GM12875 (cell line): ENCODE data around the gene GALNT17.

Experiments used
- H3K4me3 ChIP-seq: one replicate; pipeline ENCODE4 v1.5.1; 2011; ENCODE audit warnings: low read depth, low read length, control low read depth
- TF ChIP-seq, protein P1 (sequence below): IDR thresholded peaks from 2 replicates; pipeline ENCODE4 v1.5.1; 2011; ENCODE audit warnings: low read depth, mild to moderate bottlenecking, control low read depth, inconsistent platforms, low read length, moderate library complexity, borderline replicate concordance; ENCODE audit not compliant: insufficient read depth

Gene GALNT17

DNA sequence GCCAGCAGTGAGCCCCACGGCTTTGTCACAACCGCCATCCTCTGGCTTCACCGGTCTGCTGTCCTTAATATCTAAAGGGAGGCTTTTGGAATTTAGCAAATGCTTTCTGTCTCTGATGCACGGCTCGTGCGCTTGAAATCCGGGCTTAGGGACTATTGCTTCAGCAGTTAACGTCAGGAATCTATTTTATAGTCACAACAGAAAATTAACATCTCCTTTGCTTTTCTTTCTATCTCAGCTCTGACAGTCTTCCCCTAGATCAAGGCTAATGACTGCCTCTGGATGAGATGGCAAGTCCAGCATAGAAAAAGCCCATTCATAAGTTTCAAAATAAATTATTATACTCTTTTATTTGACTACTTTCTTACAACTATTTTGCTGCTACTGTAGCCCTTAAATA lies 423.8 kb downstream of the GALNT17 start:
- TF ChIP-seq, protein P1, sequence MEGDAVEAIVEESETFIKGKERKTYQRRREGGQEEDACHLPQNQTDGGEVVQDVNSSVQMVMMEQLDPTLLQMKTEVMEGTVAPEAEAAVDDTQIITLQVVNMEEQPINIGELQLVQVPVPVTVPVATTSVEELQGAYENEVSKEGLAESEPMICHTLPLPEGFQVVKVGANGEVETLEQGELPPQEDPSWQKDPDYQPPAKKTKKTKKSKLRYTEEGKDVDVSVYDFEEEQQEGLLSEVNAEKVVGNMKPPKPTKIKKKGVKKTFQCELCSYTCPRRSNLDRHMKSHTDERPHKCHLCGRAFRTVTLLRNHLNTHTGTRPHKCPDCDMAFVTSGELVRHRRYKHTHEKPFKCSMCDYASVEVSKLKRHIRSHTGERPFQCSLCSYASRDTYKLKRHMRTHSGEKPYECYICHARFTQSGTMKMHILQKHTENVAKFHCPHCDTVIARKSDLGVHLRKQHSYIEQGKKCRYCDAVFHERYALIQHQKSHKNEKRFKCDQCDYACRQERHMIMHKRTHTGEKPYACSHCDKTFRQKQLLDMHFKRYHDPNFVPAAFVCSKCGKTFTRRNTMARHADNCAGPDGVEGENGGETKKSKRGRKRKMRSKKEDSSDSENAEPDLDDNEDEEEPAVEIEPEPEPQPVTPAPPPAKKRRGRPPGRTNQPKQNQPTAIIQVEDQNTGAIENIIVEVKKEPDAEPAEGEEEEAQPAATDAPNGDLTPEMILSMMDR: no peak
- H3K4me3 ChIP-seq: no peak overlapping the region

- TF ChIP-seq, protein P1: no peak
- no peak overlapping the region for H3K4me3 ChIP-seq
Measured at GRCh38 chr7:71558806-71559613, 427.1 kb downstream of the GALNT17 start.

DNA sequence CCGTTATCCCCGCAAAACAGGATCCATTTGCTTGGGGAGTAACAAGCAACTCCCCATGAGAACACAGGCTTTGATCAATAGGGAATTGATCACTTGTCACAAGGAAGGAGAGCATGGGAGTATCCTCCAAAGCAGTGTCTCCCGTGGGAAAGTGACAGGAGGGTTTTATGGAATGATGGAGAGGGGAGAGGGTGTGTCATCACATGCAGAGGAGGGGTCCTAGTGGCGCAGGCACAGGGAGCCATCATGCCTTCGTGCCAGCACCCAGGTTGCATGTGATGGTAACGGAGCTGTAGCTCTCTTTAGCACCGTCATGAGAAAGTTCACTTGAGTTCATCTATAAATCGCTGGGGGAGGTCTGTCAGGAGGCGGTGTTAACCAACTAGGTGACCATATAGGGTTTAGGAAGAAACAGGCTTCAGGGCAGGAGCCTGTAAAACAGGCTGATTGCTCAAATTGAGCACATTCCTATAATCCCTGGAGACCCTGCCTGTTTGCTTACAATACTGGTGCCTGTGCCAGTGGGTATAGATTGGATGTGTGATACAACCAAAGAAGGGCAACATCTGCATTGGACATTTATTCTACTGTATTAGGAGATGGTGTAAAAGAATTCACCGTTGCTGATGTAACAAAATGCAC lies 428.5 kb downstream of the GALNT17 start:
- TF ChIP-seq, protein P1: no peak
- H3K4me3 ChIP-seq: no peak overlapping the region

GRCh38 chr7:71563276-71563675 lies 431.3 kb downstream of the GALNT17 start:
- TF ChIP-seq, protein P1: no peak
- H3K4me3 ChIP-seq: no peak overlapping the region

DNA sequence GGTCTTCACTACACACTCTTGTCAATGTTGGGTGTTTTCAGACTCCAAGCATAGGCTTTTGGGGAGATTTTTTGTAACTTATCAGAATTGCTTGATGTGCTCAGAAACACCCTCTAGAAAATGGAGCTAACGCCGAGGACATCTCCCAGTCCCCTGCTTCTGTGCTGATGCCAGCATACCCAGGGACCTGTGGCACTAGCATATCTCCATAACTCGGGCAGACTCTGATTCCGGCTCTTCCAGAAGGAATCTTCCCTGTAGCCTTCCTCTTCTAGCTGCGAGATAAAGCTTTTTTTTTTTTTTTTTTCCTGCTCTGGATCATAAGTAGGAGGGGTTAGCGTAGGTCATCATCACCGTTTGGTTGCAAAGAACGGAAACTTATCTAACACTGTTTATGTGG lies 434.4 kb downstream of the GALNT17 start:
- TF ChIP-seq, protein P1: no peak
- H3K4me3 ChIP-seq: no peak overlapping the region

DNA sequence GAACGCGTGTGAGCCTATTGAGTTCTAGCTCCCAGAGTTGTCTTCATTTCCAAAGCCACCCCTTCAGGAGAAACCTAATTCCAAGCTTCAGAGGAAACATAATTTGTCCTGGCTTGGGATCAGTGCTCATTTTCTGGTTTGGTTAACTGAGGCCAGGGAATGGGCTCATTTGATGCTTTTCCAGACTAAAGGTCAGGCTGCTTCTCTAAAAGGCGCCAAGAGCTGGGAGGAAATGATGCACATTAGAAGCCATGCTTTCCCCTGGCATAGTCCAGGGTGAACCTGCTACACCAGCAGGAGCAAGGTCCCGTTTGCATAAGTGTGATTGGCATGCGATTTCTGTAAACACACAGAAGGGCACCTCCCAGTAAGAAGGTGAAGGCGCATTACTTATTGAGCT lies 435.0 kb downstream of the GALNT17 start:
- TF ChIP-seq, protein P1: no peak
- no peak overlapping the region for H3K4me3 ChIP-seq

- H3K4me3 ChIP-seq: no peak overlapping the region
- TF ChIP-seq, protein P1: no peak
Measured at GRCh38 chr7:71574153-71574860, 442.4 kb downstream of the GALNT17 start.
